SK-MEL-5 (cell line): ENCODE data around the gene FBXO2. TPM values are rescaled to one million over a fixed set of nuclear protein-coding genes. Genes with fewer than 3 reads are reported as not detected.

Experiments
- DNase-seq: peaks from one replicate; pipeline ENCODE4 v3.0.0-alpha.2; 2016; ENCODE audit warnings: low read depth, low spot score
- in situ Hi-C: cut with HindIII; loops from 2 replicates; pipeline ENCODE4 v1.10.0; 2016; ENCODE audit warnings: low sequenced_read_pairs, high pct_unique_total_duplicates, low pct_unique_long_range_greater_than_20kb
- total RNA-seq: library from RNA; depleted of rRNA; stranded (reverse); fragments of >200 nt; shearing (Covaris generic); gene quantifications from 2 replicates; pipeline ENCODE4 v1.2.3, GENCODE V29; 2014

FBXO2 gene
- total RNA-seq, 1 experiment from 2014 or later, result 1.3 TPM

DNA sequence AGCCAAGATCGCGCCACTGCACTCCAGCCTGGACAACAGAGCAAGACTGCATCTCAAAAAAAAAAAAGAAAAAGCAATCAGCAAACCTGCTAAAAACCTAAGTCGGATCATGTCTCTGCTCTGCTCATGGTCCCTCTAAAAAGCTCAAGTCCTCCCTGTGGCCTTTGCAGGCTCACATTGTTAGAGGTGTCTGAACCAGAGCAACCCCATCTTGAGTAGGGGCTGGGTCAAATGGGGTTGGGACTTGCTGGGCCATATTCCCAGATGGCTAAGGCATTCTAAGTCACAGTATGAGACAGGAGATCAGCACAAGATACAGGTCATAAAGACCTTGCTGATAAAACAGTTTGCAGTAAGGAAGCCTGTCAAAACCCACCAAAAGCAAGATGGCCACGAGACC, 34.3 kb upstream of the FBXO2 start:
- no peak for DNase-seq
- in situ Hi-C loops, result no loop called here

- in situ Hi-C loops, result no loop called here
- peak; percentile 28 for DNase-seq
Measured at GRCh38 chr1:11685210-11685752, 31.1 kb upstream of the FBXO2 start.

GRCh38 chr1:11684070-11684469, 29.8 kb upstream of the FBXO2 start:
- DNase-seq, result no peak
- in situ Hi-C loops, result no loop called here

GRCh38 chr1:11682799-11683198, 28.6 kb upstream of the FBXO2 start:
- no peak for DNase-seq
- in situ Hi-C loops, result no loop called here

GRCh38 chr1:11682287-11682771, 28.1 kb upstream of the FBXO2 start:
- DNase-seq, result no peak
- in situ Hi-C loops, result no loop called here

DNA sequence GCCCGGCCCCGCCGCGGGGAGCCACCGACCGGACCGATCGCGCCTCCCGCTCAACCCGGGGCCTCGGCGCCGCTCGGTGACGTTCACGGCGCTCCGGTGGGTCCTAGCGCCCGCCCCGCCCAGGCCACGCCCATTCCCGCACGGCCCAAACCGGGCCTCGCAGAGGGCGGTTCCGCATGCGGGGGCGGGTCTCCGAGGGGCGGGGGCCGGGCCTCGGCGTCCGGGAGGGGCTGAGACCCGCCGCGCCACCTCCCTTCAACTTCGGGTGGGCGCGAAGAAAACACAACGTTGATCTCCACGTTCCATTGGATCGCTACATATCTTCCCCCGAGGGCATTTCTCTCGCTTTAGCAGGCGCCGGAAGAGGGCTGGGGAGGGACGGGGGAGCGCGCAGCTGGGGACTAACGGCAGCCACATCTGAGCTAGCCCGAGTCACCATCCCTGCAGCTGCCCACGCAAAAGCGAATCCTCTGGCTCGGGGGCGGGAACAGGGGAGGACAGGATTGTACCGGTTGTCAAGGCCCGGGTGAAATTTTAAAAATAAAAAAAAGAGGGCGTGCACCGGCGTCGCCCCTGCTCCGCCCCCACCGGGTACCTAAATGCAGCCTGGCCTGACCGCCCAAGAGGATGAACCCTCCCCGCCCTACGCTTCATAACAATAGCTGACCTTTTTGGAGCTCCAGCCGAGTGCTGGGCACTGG, 27.0 kb upstream of the FBXO2 start, which contains the start of gene MAD2L2:
TSS of gene MAD2L2 (minus strand) at position 78 of the 701 bp plus-strand sequence. CDS start 547 bp downstream, outside the sequence.
- in situ Hi-C loops, result no loop called here
- DNase-seq, result peak; percentile 74

- in situ Hi-C loops, result no loop called here
- DNase-seq, result no peak
Measured at GRCh38 chr1:11680270-11681070, 26.2 kb upstream of the FBXO2 start.

DNA sequence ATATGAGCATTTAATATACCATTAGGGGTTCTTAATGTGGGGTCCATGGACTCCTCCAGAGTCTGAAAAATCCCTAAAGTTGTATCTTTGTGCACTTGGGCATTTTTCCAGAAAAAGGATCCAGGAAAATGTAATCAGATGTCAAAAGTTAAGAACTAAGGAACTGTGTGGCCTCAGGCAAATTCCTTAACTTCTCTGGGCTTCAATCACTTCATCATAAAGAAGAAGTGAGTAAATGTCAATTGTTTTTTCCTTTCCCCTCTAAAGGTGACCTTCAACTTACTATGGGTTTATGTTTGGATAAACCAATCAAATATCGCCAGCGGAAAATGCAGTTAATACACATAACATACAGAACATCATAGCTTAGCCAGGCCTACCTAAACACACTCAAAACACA, 24.2 kb upstream of the FBXO2 start:
- no peak for DNase-seq
- in situ Hi-C loops, result no loop called here

DNA sequence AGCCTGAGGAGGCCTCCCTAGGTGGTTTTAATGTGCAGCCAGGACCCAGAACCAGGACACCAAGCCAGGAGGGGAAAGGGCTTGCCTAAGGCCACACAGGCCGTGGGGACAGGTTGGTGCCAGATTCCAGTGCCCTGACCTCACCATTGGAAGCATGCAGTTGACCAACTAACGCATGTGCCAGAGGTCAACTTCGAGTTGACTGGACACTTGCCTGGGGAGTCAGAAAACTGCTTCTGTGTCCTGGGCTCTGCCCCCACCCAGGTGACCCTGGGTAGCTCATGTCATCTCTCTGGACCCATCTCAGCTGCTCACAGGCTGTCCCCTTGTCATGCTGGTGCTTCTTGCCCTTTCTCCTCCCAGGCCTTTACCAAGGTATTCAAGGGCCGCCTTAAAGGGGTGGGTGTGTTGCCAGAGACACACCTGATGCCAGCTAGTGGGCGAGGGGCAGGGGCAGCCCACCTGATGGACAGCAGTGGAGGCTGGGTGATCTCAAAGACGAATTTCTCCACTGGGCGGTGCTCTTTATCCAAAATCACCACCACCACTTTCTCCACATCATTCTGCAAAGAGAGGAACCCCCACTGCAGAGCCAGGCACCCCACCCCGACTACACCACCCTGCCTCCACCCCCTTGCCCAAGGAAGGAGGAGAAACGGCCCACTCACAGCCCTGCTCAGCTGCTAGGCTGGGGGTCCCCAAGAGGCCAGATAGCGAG, 22.3 kb upstream of the FBXO2 start:
- in situ Hi-C loops, result no loop called here
- DNase-seq, result no peak

- in situ Hi-C loops, result no loop called here
- DNase-seq, result no peak
Measured at GRCh38 chr1:11675325-11675724, 21.1 kb upstream of the FBXO2 start.

- no peak for DNase-seq
- in situ Hi-C loops, result no loop called here
Measured at GRCh38 chr1:11674488-11674887, 20.3 kb upstream of the FBXO2 start.

- no peak for DNase-seq
- in situ Hi-C loops, result no loop called here
Measured at GRCh38 chr1:11673089-11673769, 19.0 kb upstream of the FBXO2 start.

- no peak for DNase-seq
- in situ Hi-C loops, result no loop called here
Measured at GRCh38 chr1:11671544-11672286, 17.5 kb upstream of the FBXO2 start.

GRCh38 chr1:11671205-11671543, 16.9 kb upstream of the FBXO2 start:
- in situ Hi-C loops, result no loop called here
- DNase-seq, result no peak

- no peak for DNase-seq
- in situ Hi-C loops, result no loop called here
Measured at GRCh38 chr1:11670747-11671146, 16.5 kb upstream of the FBXO2 start.

GRCh38 chr1:11668516-11668915, 14.3 kb upstream of the FBXO2 start:
- in situ Hi-C loops, result no loop called here
- no peak for DNase-seq
